Endothelial cell of umbilical vein (primary cell): ENCODE measurements around the gene KCNV2. TPM values are rescaled to one million over a fixed set of nuclear protein-coding genes. Genes with fewer than 3 reads are reported as not detected.

Source experiments
- Bru-seq: library from RNA; stranded (reverse); fragments of 400-500 nt; gene quantifications from one replicate; lab custom pipeline; 2021; lab: Mats Ljungman, UMichigan
- BruChase-seq, 2 experiments: library from RNA; stranded (reverse); fragments of 400-500 nt; gene quantifications; one replicate each; lab custom pipeline; 2021; lab: Mats Ljungman, UMichigan
- BruUV-seq: library from RNA; stranded (reverse); fragments of 400-500 nt; replicated peaks from 2 replicates; lab custom pipeline; 2021; lab: Mats Ljungman, UMichigan
- CTCF ChIA-PET: fragments of 300-600, 350-600 bp; sonication (Branson Sonifier 250); formaldehyde crosslinking; loops from one replicate; lab custom pipeline; 2021; ENCODE audit warnings: antibody characterized with exemption, inconsistent platforms; lab: Charles Lee
- POLR2A ChIA-PET: fragments of 300-600, 350-600 bp; sonication (Branson Sonifier 250); formaldehyde crosslinking; loops from one replicate; lab custom pipeline; 2021; ENCODE audit warnings: antibody characterized with exemption, inconsistent platforms; lab: Charles Lee
- DNase-seq: peaks from one replicate; pipeline ENCODE4 v3.0.0-alpha.2; 2011; ENCODE audit warnings: low read depth, low spot score
- FAIRE-seq: peaks from 2 replicates; lab custom pipeline; 2011; peaks lifted over from hg19 to GRCh38; lab: Jason Lieb, UNC
- H2AFZ ChIP-seq: 2 replicates; pipeline ENCODE4 v1.6.0; 2012; ENCODE audit warnings: low read depth, low read length, control low read depth, inconsistent platforms
- H3K27ac ChIP-seq: 2 replicates; pipeline ENCODE4 v1.5.1; 2011; ENCODE audit warnings: low read depth, mild to moderate bottlenecking, control low read depth, low read length, moderate library complexity; ENCODE audit not compliant: insufficient read depth
- H3K27me3 ChIP-seq, 2 experiments: 2 replicates each; pipeline versions ENCODE4 v1.6.0 to v1.6.1; 2011; ENCODE audit warnings: low read length in 2 of 2, mixed read lengths in 1 of 2; ENCODE audit not compliant: control insufficient read depth in 2 of 2, insufficient read depth in 2 of 2
- H3K36me3 ChIP-seq, 2 experiments: 2 replicates in 1 of 2; 3 replicates in 1 of 2; pipeline ENCODE4 v1.5.1; 2011; ENCODE audit warnings: low read length in 2 of 2, mild to moderate bottlenecking in 1 of 2, moderate library complexity in 1 of 2; ENCODE audit not compliant: control insufficient read depth in 2 of 2, insufficient read depth in 2 of 2; ENCODE audit errors: extremely low read depth in 1 of 2
- H3K4me1 ChIP-seq: 3 replicates; pipeline ENCODE4 v1.5.1; 2011; ENCODE audit warnings: mild to moderate bottlenecking, low read length; ENCODE audit not compliant: control insufficient read depth, insufficient read depth; ENCODE audit errors: extremely low read depth
- H3K4me2 ChIP-seq: 2 replicates; pipeline ENCODE4 v1.6.1; 2011; ENCODE audit warnings: low read length, control low read depth, mixed read lengths; ENCODE audit not compliant: insufficient read depth
- H3K4me3 ChIP-seq, 3 experiments: fragments of 200-600 bp in 1 of 3; sonication (generic), shearing (Covaris generic) in 1 of 3; replicated peaks in 1 of 3; 2 replicates each; pipeline ENCODE4 v1.5.1; 2011 to 2016; ENCODE audit warnings: control low read depth in 3 of 3, low read length in 3 of 3, mild to moderate bottlenecking in 2 of 3, inconsistent platforms in 1 of 3, low read depth in 1 of 3, moderate library complexity in 1 of 3; ENCODE audit not compliant: insufficient read depth in 1 of 3
- H3K79me2 ChIP-seq: 2 replicates; pipeline ENCODE4 v1.6.0; 2012; ENCODE audit warnings: low read length, inconsistent platforms; ENCODE audit not compliant: control insufficient read depth, insufficient read depth
- H3K9ac ChIP-seq: replicated peaks from 2 replicates; pipeline ENCODE3; 2011; ENCODE audit warnings: low read length, control low read depth; ENCODE audit not compliant: insufficient read depth; ENCODE audit errors: extremely low read depth
- H3K9me1 ChIP-seq: replicated peaks from 3 replicates; pipeline ENCODE4 v1.6.0; 2011; ENCODE audit warnings: mild to moderate bottlenecking, low read length; ENCODE audit not compliant: control insufficient read depth, insufficient read depth; ENCODE audit errors: extremely low read depth
- H3K9me3 ChIP-seq: replicated peaks from 2 replicates; pipeline ENCODE4 v1.5.1; 2012; ENCODE audit warnings: low read length, inconsistent platforms; ENCODE audit not compliant: control insufficient read depth, insufficient read depth
- H4K20me1 ChIP-seq: replicated peaks from 2 replicates; pipeline ENCODE3; 2011; ENCODE audit warnings: mild to moderate bottlenecking, low read length; ENCODE audit not compliant: control insufficient read depth, insufficient read depth; ENCODE audit errors: extremely low read depth
- FOS ChIP-seq: IDR thresholded peaks from 2 replicates; pipeline ENCODE4 v1.6.1; 2011; ENCODE audit warnings: mild to moderate bottlenecking, low read length, moderate library complexity, borderline replicate concordance; ENCODE audit not compliant: insufficient read depth
- GATA2 ChIP-seq: IDR thresholded peaks from 2 replicates; pipeline ENCODE4 v1.7.0; 2011; ENCODE audit warnings: low read depth, mild to moderate bottlenecking, moderate library complexity, mixed read lengths, low read length; ENCODE audit not compliant: insufficient read length, insufficient read depth
- dilution Hi-C: fragments of 300-500 bp; cut with MboI; formaldehyde crosslinking; loops from one replicate; pipeline ENCODE4 v1.15.0; 2019; ENCODE audit warnings: low sequenced_read_pairs; ENCODE audit not compliant: extremely low pct_ligation_motif_present
- intact Hi-C: fragments of 100-400 bp; cut with micrococcal nuclease; formaldehyde crosslinking; loops from one replicate; pipeline ENCODE4 v1.10.0; 2022
- long read RNA-seq: library from polyadenylated mRNA; stranded (forward); transcript quantifications from one replicate; pipeline ENCODE4 v2.0.0, GENCODE V29; 2021
- polyA minus RNA-seq, 3 experiments: library from RNA; depleted of rRNA, polyadenylated mRNA; stranded (reverse); fragments of >200 nt; gene quantifications; 1 replicate in 1 of 3; 2 replicates in 2 of 3; pipeline ENCODE4 v1.2.3, GENCODE V29; 2011
- polyA plus RNA-seq, 4 experiments: library from polyadenylated mRNA; depleted of rRNA in 3 of 4; stranded (reverse) in 3 of 4; unstranded in 1 of 4; fragments of >200 nt; gene quantifications; 2 replicates each; pipeline versions ENCODE4 v1.2.1 to v1.2.3, GENCODE V29; 2011 to 2012; ENCODE audit warnings: missing spikeins in 1 of 4
- total RNA-seq: library from RNA; stranded (reverse); gene quantifications from 2 replicates; pipeline ENCODE4 v1.2.3, GENCODE V29; 2021
- TF ChIP-seq, protein P1 (sequence below), 2 donors: IDR thresholded peaks; 1 replicate in 1 of 2; 2 replicates in 1 of 2; pipeline ENCODE4 v1.5.1; 2011; ENCODE audit warnings: low read length in 2 of 2, mild to moderate bottlenecking in 2 of 2, moderate library complexity in 2 of 2, control low read depth in 1 of 2, inconsistent platforms in 1 of 2, low read depth in 1 of 2; ENCODE audit not compliant: insufficient read depth in 1 of 2; ENCODE audit errors: extremely low read depth in 1 of 2

KCNV2 gene
- total RNA-seq (not detected in 2 replicates), polyA plus RNA-seq (not detected in 2 replicates), polyA minus RNA-seq (not detected in 2 replicates), Bru-seq, nascent RNA (not detected), BruChase-seq, experiment 1, labeled RNA remaining after a 6-hour chase (percentile 7 among the genes with signal in this experiment), BruChase-seq, experiment 2, labeled RNA remaining after a 2-hour chase (not detected)
- polyA plus RNA-seq (2011; cell fraction: cytosol; rRNA removed): not detected in 2 replicates
- polyA plus RNA-seq (2011; cell fraction: nucleus; rRNA removed): not detected in 2 replicates
- polyA plus RNA-seq (2012): 0.07 TPM in 1 of 2 replicates, not detected in the other
- polyA minus RNA-seq (2011; cell fraction: cytosol; rRNA and poly(A)+ RNA removed): not detected
- not detected in 2 replicates for polyA minus RNA-seq (2011; cell fraction: nucleus; rRNA and poly(A)+ RNA removed)
- long read RNA-seq, partial matches to known transcripts: 0 of 2 reads
- long read RNA-seq, other reads (novel, unspliced or antisense): 2 of 2 reads

DNA sequence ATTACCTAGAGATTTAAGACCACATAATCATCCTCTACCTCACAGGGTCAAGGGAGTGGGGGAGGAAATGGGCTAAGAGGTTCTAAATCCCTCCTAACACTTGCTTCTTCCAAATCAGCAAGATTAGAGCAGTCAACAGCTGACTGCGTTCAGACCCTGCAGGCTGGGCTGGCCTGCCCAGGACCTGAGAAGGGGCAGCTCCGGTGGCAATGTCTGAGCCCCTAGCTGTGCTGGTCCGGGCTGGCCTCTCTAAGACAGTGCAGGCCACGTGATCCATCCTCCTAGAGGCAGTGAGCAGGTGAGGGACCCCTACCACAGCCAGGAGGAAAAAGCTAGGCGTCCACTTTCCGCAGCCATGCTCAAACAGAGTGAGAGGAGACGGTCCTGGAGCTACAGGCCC is at the start of gene KCNV2:
TSS of gene KCNV2 (plus strand) at position 126 of the 400 bp plus-strand sequence. CDS start at position 356, 230 bp downstream.
- Histone ChIP-seq H3K27me3 (no peaks in the 10 kb centered on the region), H3K4me3 (no peak within 1 kb of the TSS), H3K9me1 (peaks cover 2% of the 10 kb centered on the region), H3K9ac (no peak within 1 kb of the TSS), H3K4me2 (no peak within 1 kb of the TSS), H3K27ac (no peak within 1 kb of the TSS), H3K9me3 (no peaks in the 10 kb centered on the region), H3K4me1 (no peaks in the 10 kb centered on the region), H4K20me1 (no peaks in the 10 kb centered on the region), H2AFZ (no peak within 1 kb of the TSS), H3K79me2 (no peaks in the 10 kb centered on the region), H3K36me3 (no peaks in the 10 kb centered on the region)
- BruUV-seq: no TSS peak
- DNase-seq (no peak), FAIRE-seq (no peak)
- dilution Hi-C loops (no loop called here), intact Hi-C loops (no loop called here)
- POLR2A ChIA-PET: no interaction called here
- CTCF ChIA-PET: interaction anchor here (3.1 kb wide), 1 partner anchor 10 kb away, joined by 14 read pairs; no protein-coding TSS in a partner anchor
- no peak for TF ChIP-seq FOS
- TF ChIP-seq, protein P1, sequence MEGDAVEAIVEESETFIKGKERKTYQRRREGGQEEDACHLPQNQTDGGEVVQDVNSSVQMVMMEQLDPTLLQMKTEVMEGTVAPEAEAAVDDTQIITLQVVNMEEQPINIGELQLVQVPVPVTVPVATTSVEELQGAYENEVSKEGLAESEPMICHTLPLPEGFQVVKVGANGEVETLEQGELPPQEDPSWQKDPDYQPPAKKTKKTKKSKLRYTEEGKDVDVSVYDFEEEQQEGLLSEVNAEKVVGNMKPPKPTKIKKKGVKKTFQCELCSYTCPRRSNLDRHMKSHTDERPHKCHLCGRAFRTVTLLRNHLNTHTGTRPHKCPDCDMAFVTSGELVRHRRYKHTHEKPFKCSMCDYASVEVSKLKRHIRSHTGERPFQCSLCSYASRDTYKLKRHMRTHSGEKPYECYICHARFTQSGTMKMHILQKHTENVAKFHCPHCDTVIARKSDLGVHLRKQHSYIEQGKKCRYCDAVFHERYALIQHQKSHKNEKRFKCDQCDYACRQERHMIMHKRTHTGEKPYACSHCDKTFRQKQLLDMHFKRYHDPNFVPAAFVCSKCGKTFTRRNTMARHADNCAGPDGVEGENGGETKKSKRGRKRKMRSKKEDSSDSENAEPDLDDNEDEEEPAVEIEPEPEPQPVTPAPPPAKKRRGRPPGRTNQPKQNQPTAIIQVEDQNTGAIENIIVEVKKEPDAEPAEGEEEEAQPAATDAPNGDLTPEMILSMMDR (IDR thresholded peaks at IDR 0.05; ENCODE audit: extremely low read depth in 1 of 2, insufficient read depth in 1 of 2, low read depth in 1 of 2, low read length in 2 of 2): no peak
- TF ChIP-seq GATA2: no peak
